Endothelial cell of umbilical vein (primary cell): ENCODE results near the gene SHISA9. TPM values are rescaled to one million over a fixed set of nuclear protein-coding genes. Genes with fewer than 3 reads are reported as not detected.

Experiments
- BruUV-seq: library from RNA; stranded (reverse); fragments of 400-500 nt; replicated peaks from 2 replicates; lab custom pipeline; 2021; lab: Mats Ljungman, UMichigan
- CTCF ChIA-PET: fragments of 300-600, 350-600 bp; sonication (Branson Sonifier 250); formaldehyde crosslinking; loops from one replicate; lab custom pipeline; 2021; ENCODE audit warnings: antibody characterized with exemption, inconsistent platforms; lab: Charles Lee
- POLR2A ChIA-PET: fragments of 300-600, 350-600 bp; sonication (Branson Sonifier 250); formaldehyde crosslinking; loops from one replicate; lab custom pipeline; 2021; ENCODE audit warnings: antibody characterized with exemption, inconsistent platforms; lab: Charles Lee
- DNase-seq: peaks from one replicate; pipeline ENCODE4 v3.0.0-alpha.2; 2011; ENCODE audit warnings: low read depth, low spot score
- FAIRE-seq: peaks from 2 replicates; lab custom pipeline; 2011; peaks lifted over from hg19 to GRCh38; lab: Jason Lieb, UNC
- H2AFZ ChIP-seq: 2 replicates; pipeline ENCODE4 v1.6.0; 2012; ENCODE audit warnings: low read depth, low read length, control low read depth, inconsistent platforms
- H3K27ac ChIP-seq: 2 replicates; pipeline ENCODE4 v1.5.1; 2011; ENCODE audit warnings: low read depth, mild to moderate bottlenecking, control low read depth, low read length, moderate library complexity; ENCODE audit not compliant: insufficient read depth
- H3K27me3 ChIP-seq, 2 experiments: 2 replicates each; pipeline versions ENCODE4 v1.6.0 to v1.6.1; 2011; ENCODE audit warnings: low read length in 2 of 2, mixed read lengths in 1 of 2; ENCODE audit not compliant: control insufficient read depth in 2 of 2, insufficient read depth in 2 of 2
- H3K36me3 ChIP-seq, 2 experiments: 2 replicates in 1 of 2; 3 replicates in 1 of 2; pipeline ENCODE4 v1.5.1; 2011; ENCODE audit warnings: low read length in 2 of 2, mild to moderate bottlenecking in 1 of 2, moderate library complexity in 1 of 2; ENCODE audit not compliant: control insufficient read depth in 2 of 2, insufficient read depth in 2 of 2; ENCODE audit errors: extremely low read depth in 1 of 2
- H3K4me1 ChIP-seq: 3 replicates; pipeline ENCODE4 v1.5.1; 2011; ENCODE audit warnings: mild to moderate bottlenecking, low read length; ENCODE audit not compliant: control insufficient read depth, insufficient read depth; ENCODE audit errors: extremely low read depth
- H3K4me2 ChIP-seq: 2 replicates; pipeline ENCODE4 v1.6.1; 2011; ENCODE audit warnings: low read length, control low read depth, mixed read lengths; ENCODE audit not compliant: insufficient read depth
- H3K4me3 ChIP-seq, 3 experiments: fragments of 200-600 bp in 1 of 3; sonication (generic), shearing (Covaris generic) in 1 of 3; replicated peaks in 1 of 3; 2 replicates each; pipeline ENCODE4 v1.5.1; 2011 to 2016; ENCODE audit warnings: control low read depth in 3 of 3, low read length in 3 of 3, mild to moderate bottlenecking in 2 of 3, inconsistent platforms in 1 of 3, low read depth in 1 of 3, moderate library complexity in 1 of 3; ENCODE audit not compliant: insufficient read depth in 1 of 3
- H3K79me2 ChIP-seq: 2 replicates; pipeline ENCODE4 v1.6.0; 2012; ENCODE audit warnings: low read length, inconsistent platforms; ENCODE audit not compliant: control insufficient read depth, insufficient read depth
- H3K9ac ChIP-seq: replicated peaks from 2 replicates; pipeline ENCODE3; 2011; ENCODE audit warnings: low read length, control low read depth; ENCODE audit not compliant: insufficient read depth; ENCODE audit errors: extremely low read depth
- H3K9me1 ChIP-seq: replicated peaks from 3 replicates; pipeline ENCODE4 v1.6.0; 2011; ENCODE audit warnings: mild to moderate bottlenecking, low read length; ENCODE audit not compliant: control insufficient read depth, insufficient read depth; ENCODE audit errors: extremely low read depth
- H3K9me3 ChIP-seq: replicated peaks from 2 replicates; pipeline ENCODE4 v1.5.1; 2012; ENCODE audit warnings: low read length, inconsistent platforms; ENCODE audit not compliant: control insufficient read depth, insufficient read depth
- H4K20me1 ChIP-seq: replicated peaks from 2 replicates; pipeline ENCODE3; 2011; ENCODE audit warnings: mild to moderate bottlenecking, low read length; ENCODE audit not compliant: control insufficient read depth, insufficient read depth; ENCODE audit errors: extremely low read depth
- CTCF ChIP-seq, 2 donors: IDR thresholded peaks; 1 replicate in 1 of 2; 2 replicates in 1 of 2; pipeline ENCODE4 v1.5.1; 2011; ENCODE audit warnings: low read length in 2 of 2, mild to moderate bottlenecking in 2 of 2, moderate library complexity in 2 of 2, control low read depth in 1 of 2, inconsistent platforms in 1 of 2, low read depth in 1 of 2; ENCODE audit not compliant: insufficient read depth in 1 of 2; ENCODE audit errors: extremely low read depth in 1 of 2
- EZH2 ChIP-seq: IDR thresholded peaks from 2 replicates; pipeline ENCODE4 v1.6.1; 2012; ENCODE audit warnings: borderline replicate concordance, low read depth, mild to moderate bottlenecking, moderate library complexity, low read length, inconsistent platforms; ENCODE audit not compliant: severe bottlenecking
- FOS ChIP-seq: IDR thresholded peaks from 2 replicates; pipeline ENCODE4 v1.6.1; 2011; ENCODE audit warnings: mild to moderate bottlenecking, low read length, moderate library complexity, borderline replicate concordance; ENCODE audit not compliant: insufficient read depth
- GATA2 ChIP-seq: IDR thresholded peaks from 2 replicates; pipeline ENCODE4 v1.7.0; 2011; ENCODE audit warnings: low read depth, mild to moderate bottlenecking, moderate library complexity, mixed read lengths, low read length; ENCODE audit not compliant: insufficient read length, insufficient read depth
- JUN ChIP-seq: IDR thresholded peaks from 2 replicates; pipeline ENCODE4 v1.6.1; 2011; ENCODE audit warnings: borderline replicate concordance, low read depth; ENCODE audit not compliant: insufficient read length, insufficient read depth
- MAX ChIP-seq: IDR thresholded peaks from 2 replicates; pipeline ENCODE4 v1.6.1; 2011; ENCODE audit not compliant: insufficient read depth, insufficient read length
- MYC ChIP-seq: IDR thresholded peaks from one replicate; pipeline ENCODE4 v1.6.1; 2011; ENCODE audit warnings: mild to moderate bottlenecking, low read depth, low read length
- POLR2A ChIP-seq: IDR thresholded peaks from 2 replicates; pipeline ENCODE4 v1.6.1; 2012; ENCODE audit warnings: low read depth, mild to moderate bottlenecking, control low read depth, low read length
- POLR2AphosphoS5 ChIP-seq: IDR thresholded peaks from 2 replicates; pipeline ENCODE4 v1.6.1; 2012; ENCODE audit warnings: low read depth, mild to moderate bottlenecking, control low read depth, low read length, moderate library complexity; ENCODE audit not compliant: insufficient read depth
- dilution Hi-C: fragments of 300-500 bp; cut with MboI; formaldehyde crosslinking; loops from one replicate; pipeline ENCODE4 v1.15.0; 2019; ENCODE audit warnings: low sequenced_read_pairs; ENCODE audit not compliant: extremely low pct_ligation_motif_present
- intact Hi-C: fragments of 100-400 bp; cut with micrococcal nuclease; formaldehyde crosslinking; loops from one replicate; pipeline ENCODE4 v1.10.0; 2022
- polyA plus RNA-seq, 4 experiments: library from polyadenylated mRNA; depleted of rRNA in 3 of 4; stranded (reverse) in 3 of 4; unstranded in 1 of 4; fragments of >200 nt; gene quantifications; 2 replicates each; pipeline versions ENCODE4 v1.2.1 to v1.2.3, GENCODE V29; 2011 to 2012; ENCODE audit warnings: missing spikeins in 1 of 4
- total RNA-seq: library from RNA; stranded (reverse); gene quantifications from 2 replicates; pipeline ENCODE4 v1.2.3, GENCODE V29; 2021

SHISA9 gene
- total and polyA plus RNA-seq, 2 donors (not counting 3 experiments of a cell fraction or from before 2014, with no cell fraction given) = not detected

DNA sequence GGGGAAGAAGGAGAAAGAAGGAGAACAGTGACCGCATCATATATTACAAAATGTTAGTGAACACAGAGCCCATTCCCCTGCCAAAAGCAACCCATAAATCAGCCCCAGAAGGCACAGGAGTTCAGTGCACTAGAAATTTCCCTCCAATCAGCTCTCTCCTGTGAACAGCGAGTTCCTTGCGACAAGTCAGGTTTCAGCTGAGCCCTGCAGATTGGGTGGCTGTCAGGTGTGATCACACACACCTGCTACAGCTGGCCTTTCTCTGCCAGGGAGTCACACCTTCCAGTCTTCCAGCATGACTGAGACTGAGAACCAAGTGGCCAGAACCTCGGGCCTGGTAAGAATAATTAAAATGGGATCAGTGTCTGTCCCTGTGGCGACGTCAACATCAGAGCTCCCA lies 60.2 kb downstream of the SHISA9 start:
- Histone ChIP-seq H3K9ac (no peak overlapping the region), H2AFZ (no peak overlapping the region), H3K79me2 (no peaks in the 10 kb centered on the region), H3K27ac (no peak overlapping the region), H3K4me3 (no peak overlapping the region), H3K4me1 (no peaks in the 10 kb centered on the region), H4K20me1 (no peaks in the 10 kb centered on the region), H3K9me1 (no peaks in the 10 kb centered on the region), H3K36me3 (no peaks in the 10 kb centered on the region), H3K27me3 (no peaks in the 10 kb centered on the region), H3K4me2 (no peak overlapping the region), H3K9me3 (peaks cover 6% of the 10 kb centered on the region)
- dilution Hi-C loops (no loop called here), intact Hi-C loops (no loop called here)
- no peak for FAIRE-seq
- ChIA-PET POLR2A (no interaction called here), CTCF (no interaction called here)
- BruUV-seq = no TSS peak
- DNase-seq = no peak
- TF ChIP-seq POLR2AphosphoS5 = no peak
- TF ChIP-seq CTCF (IDR thresholded peaks at IDR 0.05; ENCODE audit: extremely low read depth in 1 of 2, insufficient read depth in 1 of 2, low read depth in 1 of 2, low read length in 2 of 2) = no peak
- TF ChIP-seq MAX = no peak
- TF ChIP-seq EZH2 = no peak
- TF ChIP-seq FOS = no peak
- TF ChIP-seq POLR2A = no peak
- no peak for TF ChIP-seq JUN
- no peak for TF ChIP-seq GATA2
- no peak for TF ChIP-seq MYC
